Lower leg skin (tissue), 4 donors: ENCODE measurements around the gene MICAL2. TPM values are rescaled to one million over a fixed set of nuclear protein-coding genes. Genes with fewer than 3 reads are reported as not detected.

Experiments used
- DNase-seq, 2 donors: peaks; one replicate each; pipeline ENCODE4 v3.0.0-alpha.2; 2019; ENCODE audit warnings: low spot score in 2 of 2
- H3K4me3 ChIP-seq: fragments of 200-600 bp; sonication (generic); 2 replicates; pipeline ENCODE4 v1.5.1; 2017; ENCODE audit warnings: mild to moderate bottlenecking, low read depth; ENCODE audit not compliant: poor library complexity, severe bottlenecking
- POLR2A ChIP-seq, 2 donors: fragments of 450-650 bp; IDR thresholded peaks; one replicate each; pipeline ENCODE4 v1.6.1; 2016 to 2017; ENCODE audit warnings: antibody characterized with exemption in 2 of 2, mild to moderate bottlenecking in 1 of 2, moderate library complexity in 1 of 2
- WGBS, 2 donors: methylation state at CpG; one replicate each; pipeline ENCODE4 v1.1.5; 2018; 5-methylcytosine and 5-hydroxymethylcytosine counted together
- intact Hi-C: fragments of 100-400 bp; cut with DNase I; formaldehyde crosslinking; loops from one replicate; pipeline ENCODE4 v1.15.0; 2023; ENCODE audit warnings: low total_unique reads
- total RNA-seq, 4 donors: library from RNA; depleted of rRNA; stranded (reverse); fragments of >200 nt; gene quantifications; one replicate each; pipeline ENCODE4 v1.1.0, GENCODE V29; 2016
- TF ChIP-seq, protein P1 (sequence below), 3 donors: fragments of 450-650 bp; IDR thresholded peaks; one replicate each; pipeline ENCODE4 v1.5.1; 2016; ENCODE audit warnings: antibody characterized with exemption in 3 of 3, mild to moderate bottlenecking in 3 of 3, moderate library complexity in 2 of 3

Gene MICAL2
- total RNA-seq, 4 donors from 2014 or later, result 117 to 238 (median 145) TPM

DNA sequence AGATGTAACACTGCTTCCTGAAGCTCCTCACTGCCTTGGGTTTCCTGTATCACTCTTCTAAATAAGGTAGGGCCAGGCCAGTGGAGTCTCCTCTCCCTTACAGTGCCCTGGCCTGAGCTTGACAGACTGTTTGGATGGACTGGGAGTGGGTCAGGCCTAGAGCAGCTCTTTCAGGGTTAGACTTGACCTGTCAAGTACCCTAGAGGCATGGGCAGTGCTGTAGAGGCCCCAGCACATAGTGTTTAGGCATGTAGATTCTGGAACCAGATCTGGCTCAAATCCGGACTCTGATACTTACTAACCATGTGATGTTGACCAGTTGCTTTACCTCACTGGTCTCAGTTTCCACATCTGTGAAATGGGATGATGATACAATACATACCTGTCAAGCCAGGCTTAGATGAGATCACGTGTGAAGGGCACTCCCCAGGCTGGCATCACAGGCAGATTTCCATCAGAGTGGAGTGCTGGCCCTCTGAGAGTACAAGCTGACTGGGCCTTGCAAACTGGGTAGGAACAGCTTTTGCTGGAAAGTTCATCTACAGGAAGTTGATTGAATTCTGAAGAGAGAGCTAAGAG lies 1.4 kb upstream of the MICAL2 start:
- intact Hi-C loops, result no loop called here
- 56 to 73% methylated on average over 2 of the region's 2 CpGs for WGBS, 2 donors
- no peak for TF ChIP-seq POLR2A (IDR thresholded peaks at IDR 0.05)
- TF ChIP-seq, protein P1, sequence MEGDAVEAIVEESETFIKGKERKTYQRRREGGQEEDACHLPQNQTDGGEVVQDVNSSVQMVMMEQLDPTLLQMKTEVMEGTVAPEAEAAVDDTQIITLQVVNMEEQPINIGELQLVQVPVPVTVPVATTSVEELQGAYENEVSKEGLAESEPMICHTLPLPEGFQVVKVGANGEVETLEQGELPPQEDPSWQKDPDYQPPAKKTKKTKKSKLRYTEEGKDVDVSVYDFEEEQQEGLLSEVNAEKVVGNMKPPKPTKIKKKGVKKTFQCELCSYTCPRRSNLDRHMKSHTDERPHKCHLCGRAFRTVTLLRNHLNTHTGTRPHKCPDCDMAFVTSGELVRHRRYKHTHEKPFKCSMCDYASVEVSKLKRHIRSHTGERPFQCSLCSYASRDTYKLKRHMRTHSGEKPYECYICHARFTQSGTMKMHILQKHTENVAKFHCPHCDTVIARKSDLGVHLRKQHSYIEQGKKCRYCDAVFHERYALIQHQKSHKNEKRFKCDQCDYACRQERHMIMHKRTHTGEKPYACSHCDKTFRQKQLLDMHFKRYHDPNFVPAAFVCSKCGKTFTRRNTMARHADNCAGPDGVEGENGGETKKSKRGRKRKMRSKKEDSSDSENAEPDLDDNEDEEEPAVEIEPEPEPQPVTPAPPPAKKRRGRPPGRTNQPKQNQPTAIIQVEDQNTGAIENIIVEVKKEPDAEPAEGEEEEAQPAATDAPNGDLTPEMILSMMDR (IDR thresholded peaks at IDR 0.05), result no peak
- DNase-seq, result no peak
- no peak overlapping the region for H3K4me3 ChIP-seq

DNA sequence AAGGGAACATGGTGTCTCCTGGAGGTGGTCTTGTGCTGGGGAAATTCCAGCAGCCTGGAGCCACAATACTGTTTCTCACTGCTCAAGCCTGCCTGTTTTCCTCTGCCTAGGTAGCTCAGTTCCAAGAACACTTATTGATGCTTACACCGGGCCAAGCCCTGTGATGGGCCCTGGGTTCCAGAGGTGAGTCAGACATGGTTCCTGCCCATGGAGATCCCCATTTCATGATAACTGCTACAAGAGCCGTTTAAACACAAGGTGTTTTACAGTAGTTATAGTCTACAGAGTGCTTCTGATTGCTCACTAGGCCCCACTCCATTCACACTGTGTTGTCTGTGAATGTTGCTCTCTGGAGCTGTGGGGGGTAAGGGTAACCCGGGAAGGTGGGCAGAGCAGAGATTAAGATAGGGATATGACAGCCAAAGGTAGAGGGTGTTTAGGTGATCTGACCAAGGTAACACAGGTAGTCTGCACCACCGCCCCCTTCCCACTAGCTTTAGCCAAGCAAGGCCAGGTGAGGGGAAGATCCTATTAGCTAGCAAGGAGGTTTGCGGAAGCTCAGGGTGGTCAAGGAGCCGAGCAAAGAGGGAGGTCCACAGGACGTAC lies 696 bp upstream of the MICAL2 start:
- H3K4me3 ChIP-seq, result no peak overlapping the region
- TF ChIP-seq, protein P1 (IDR thresholded peaks at IDR 0.05), result no peak
- no peak for TF ChIP-seq POLR2A (IDR thresholded peaks at IDR 0.05)
- intact Hi-C loops, result no loop called here
- DNase-seq, result no peak
- 23 to 27% methylated on average over 7 of the region's 7 CpGs for WGBS, 2 donors

DNA sequence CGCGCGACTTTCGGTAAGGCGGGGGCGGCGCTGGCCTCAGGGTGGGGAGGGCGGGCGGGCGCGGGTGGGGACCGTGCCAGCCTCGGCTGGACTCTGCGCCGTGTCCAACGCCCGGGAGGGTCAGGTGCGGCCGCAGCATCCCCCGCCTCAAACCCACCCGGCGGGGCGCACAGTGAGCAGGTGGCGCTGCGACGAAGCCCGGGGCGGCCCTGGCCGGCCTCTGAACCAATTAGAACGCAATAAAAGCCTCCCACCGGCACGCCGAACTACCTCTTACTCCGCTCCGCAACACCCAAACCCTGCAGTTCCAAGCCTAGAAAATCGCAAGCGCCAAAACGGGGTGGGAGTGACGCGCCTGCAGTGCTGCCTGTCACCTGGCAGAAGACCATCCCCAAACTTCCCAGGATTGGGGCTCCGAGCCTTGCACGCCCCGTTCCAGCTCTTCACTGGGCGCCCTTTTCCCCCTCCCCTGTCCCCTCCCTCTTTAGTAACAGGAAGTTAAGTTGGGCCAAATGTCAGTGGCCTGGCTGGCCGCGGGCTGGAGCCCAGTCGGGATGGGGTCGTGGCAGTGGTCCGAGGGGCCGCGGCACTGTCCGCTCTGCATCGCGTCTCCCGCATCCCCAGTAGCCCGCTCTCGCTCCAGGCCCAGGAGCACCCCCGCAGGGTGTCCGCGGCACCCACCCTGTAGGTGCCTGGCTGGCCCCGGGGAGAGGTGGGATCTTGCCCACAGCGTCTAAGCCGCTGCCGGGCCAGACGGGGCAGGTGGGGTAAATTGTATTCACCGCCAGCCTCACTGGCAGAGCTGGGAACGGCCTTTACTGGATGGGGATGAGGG lies 541 bp downstream of the MICAL2 start:
- 6 to 14% methylated on average over 20 to 46 of the region's 67 CpGs for WGBS, 2 donors
- peak overlapping the region; percentile 55 for H3K4me3 ChIP-seq
- no peak for DNase-seq
- intact Hi-C loops, result no loop called here
- no peak for TF ChIP-seq POLR2A (IDR thresholded peaks at IDR 0.05)
- TF ChIP-seq, protein P1 (IDR thresholded peaks at IDR 0.05), result no peak

DNA sequence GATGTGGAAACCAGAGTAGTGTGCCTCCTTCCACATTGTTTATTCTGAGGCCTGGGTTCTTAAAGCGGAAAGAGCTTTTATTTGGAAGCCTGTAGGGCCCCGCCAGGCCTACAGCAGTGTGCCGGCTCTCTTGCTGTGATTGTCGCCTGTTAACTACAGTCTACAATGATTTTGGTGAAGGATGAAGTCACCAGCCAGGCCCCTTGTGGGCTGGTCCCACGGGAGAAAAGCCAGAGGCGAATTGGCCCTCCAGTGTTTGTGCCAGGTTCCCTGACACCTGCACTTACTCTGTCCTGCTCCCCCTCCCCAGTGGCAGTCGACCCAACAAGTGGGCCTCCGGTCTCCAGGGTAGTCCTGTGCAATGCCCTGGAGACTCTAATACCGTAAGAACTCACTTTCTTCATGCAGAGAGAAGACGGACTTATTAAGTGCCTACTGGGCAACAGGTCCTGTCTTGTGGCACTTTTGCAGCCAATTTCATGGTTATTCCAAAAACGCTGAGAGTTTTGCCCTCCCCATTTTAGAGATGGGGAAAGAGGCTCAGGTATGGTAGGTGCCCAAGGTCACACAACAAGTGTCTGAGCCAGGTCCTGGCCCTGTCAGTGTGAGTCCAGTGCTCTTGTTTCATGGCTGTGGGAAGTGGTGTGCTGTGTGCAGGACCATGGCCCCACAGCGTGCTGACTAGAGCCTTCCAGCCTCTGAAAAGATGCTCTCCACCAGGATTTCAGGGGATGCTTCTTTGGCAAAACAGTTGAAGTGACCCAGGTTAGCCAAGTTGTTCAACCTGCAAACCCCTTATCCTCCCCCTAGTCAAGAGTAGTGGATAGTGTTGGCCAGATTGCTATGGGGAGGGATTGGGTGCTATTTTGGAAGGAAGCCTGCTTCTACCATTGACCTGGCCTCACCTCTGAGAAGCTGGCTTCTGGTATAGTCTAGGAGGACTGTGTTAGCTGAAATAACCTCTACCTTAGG lies 1.4 kb downstream of the MICAL2 start:
- 49 to 67% methylated on average over 12 of the region's 12 CpGs for WGBS, 2 donors
- intact Hi-C loops, result no loop called here
- TF ChIP-seq, protein P1 (IDR thresholded peaks at IDR 0.05), result no peak
- TF ChIP-seq POLR2A (IDR thresholded peaks at IDR 0.05), result no peak
- no peak overlapping the region for H3K4me3 ChIP-seq
- no peak for DNase-seq

DNA sequence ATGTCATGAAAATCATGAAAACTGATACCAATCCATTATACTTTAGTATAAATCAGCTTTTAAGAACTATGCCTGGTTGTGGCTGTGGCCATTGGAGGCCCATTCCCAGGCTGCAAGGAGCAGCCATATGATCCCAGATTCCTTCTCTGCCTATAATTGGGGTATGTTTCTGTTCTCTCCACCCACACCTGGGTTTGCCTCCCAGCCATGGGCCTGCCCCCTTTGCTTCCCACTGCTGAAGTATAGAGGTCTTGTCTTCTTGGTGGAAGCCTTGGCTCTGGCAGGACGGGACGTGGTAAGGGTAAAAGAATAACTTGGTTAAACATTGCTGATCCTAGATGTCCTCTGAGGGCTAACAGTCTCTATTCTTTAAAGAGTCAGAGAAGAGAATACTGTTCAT lies 2.4 kb downstream of the MICAL2 start:
- WGBS, 2 donors, result 98% methylated on average over 2 of the region's 2 CpGs
- intact Hi-C loops, result no loop called here
- H3K4me3 ChIP-seq, result no peak overlapping the region
- no peak for TF ChIP-seq POLR2A (IDR thresholded peaks at IDR 0.05)
- TF ChIP-seq, protein P1 (IDR thresholded peaks at IDR 0.05), result no peak
- no peak for DNase-seq
